A172 (cell line): ENCODE measurements around the gene OGDH. TPM values are rescaled to one million over a fixed set of nuclear protein-coding genes. Genes with fewer than 3 reads are reported as not detected.

Experiments
- total RNA-seq: library from RNA; depleted of rRNA; stranded (reverse); fragments of >200 nt; shearing (Covaris generic); gene quantifications from 2 replicates; pipeline ENCODE4 v1.2.3, GENCODE V29; 2014; rRNA removed

The OGDH gene
- total RNA-seq, 1 experiment from 2014 or later: 84.1 TPM

Other genes starting within 250 kb of the OGDH start
- gene NUDCD3, start 116.0 kb upstream of the OGDH start, total RNA-seq: 110 and 129 TPM in 2 replicates
- gene NPC1L1, start 65.3 kb upstream of the OGDH start, total RNA-seq: not detected in 2 replicates
- gene DDX56, start 32.7 kb upstream of the OGDH start, total RNA-seq: 174 and 175 TPM in 2 replicates
- 141 and 265 TPM in 2 replicates for gene TMED4, start 24.4 kb upstream of the OGDH start, total RNA-seq
- gene ZMIZ2, start 142.2 kb downstream of the OGDH start, total RNA-seq: 12.7 and 13.9 TPM in 2 replicates
- gene PPIA, start 190.1 kb downstream of the OGDH start, total RNA-seq: 7,457 and 8,235 TPM in 2 replicates
- 507 and 572 TPM in 2 replicates for gene H2AZ2, start 241.5 kb downstream of the OGDH start, total RNA-seq